Activated naive CD8-positive, alpha-beta T cell treated with anti-CD3 and anti-CD28 coated beads for 36 hours (primary cell): ENCODE data around the gene CAMTA1. TPM values are rescaled to one million over a fixed set of nuclear protein-coding genes. Genes with fewer than 3 reads are reported as not detected.

Experiments used
- DNase-seq: peaks from one replicate; pipeline ENCODE4 v3.0.0; 2021
- H3K27ac Mint-ChIP-seq: one replicate; pipeline ENCODE4 v1.8.0; 2022; ENCODE audit warnings: mild to moderate bottlenecking, moderate library complexity, mixed read lengths
- H3K27me3 Mint-ChIP-seq: one replicate; pipeline ENCODE4 v1.8.0; 2022; ENCODE audit warnings: mild to moderate bottlenecking, mixed read lengths
- H3K36me3 Mint-ChIP-seq: one replicate; pipeline ENCODE4 v1.8.0; 2021; ENCODE audit warnings: mild to moderate bottlenecking, mixed read lengths
- H3K4me1 Mint-ChIP-seq: one replicate; pipeline ENCODE4 v1.8.0; 2021; ENCODE audit warnings: mixed read lengths
- H3K4me3 Mint-ChIP-seq: one replicate; pipeline ENCODE4 v1.8.0; 2022; ENCODE audit warnings: mild to moderate bottlenecking, moderate library complexity, mixed read lengths
- H3K9me3 Mint-ChIP-seq: one replicate; pipeline ENCODE4 v1.8.0; 2022; ENCODE audit warnings: mixed read lengths
- total RNA-seq, 2 experiments: library from RNA; stranded (reverse); gene quantifications; one replicate each; pipeline ENCODE4 v1.2.3, GENCODE V29; 2021

CAMTA1 gene
- total RNA-seq, 2 experiments from 2014 or later = 70.4 to 71.4 TPM

DNA sequence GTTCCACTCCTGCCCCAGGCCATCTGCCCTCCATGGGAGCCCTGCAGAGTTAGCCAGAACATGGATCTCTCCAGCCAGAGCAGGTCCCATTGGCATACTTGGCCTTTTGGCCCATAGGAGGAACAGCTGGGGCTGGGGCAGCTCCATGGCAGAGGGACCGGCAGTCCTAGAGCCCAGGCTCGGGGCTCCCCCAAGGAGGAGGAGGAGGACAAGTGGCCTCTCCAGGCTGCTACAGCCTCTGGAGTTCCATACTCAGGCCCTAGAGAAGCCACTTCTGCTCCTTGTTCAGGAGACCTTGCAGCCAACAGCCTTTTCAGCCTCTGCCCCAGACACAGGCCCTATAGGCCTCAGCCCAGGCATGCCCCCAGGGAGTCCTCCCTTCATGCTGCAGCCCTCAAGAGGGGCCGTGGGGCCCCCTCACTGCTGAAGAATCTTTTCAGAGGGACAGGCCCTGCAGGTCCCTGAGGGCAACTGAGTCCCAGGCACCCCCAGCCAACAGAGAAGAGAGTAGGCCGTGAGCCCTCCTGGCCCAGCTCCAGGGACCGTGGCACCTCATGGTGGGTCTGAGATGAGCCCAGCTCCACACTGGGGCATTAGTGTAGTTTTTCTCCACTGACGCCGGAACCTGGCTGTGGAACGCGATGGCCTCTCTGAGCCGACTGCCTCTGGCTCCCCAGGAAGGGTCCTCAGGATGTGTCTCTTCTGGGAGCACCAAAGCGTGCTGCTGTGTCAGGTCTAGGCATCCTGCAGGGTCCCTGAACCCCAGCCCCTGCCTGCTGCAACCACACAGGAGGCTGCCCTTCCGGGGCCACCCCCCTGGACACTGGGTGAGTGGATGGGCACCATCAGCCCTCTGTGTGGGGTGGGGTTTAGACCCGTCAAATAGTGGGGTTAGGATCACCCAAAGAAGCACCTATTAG is 688.2 kb downstream of the CAMTA1 start:
- H3K9me3 Mint-ChIP-seq = no peaks in the 10 kb centered on the region
- no peaks in the 10 kb centered on the region for H3K4me1 Mint-ChIP-seq
- no peak overlapping the region for H3K27ac Mint-ChIP-seq
- DNase-seq = no peak
- H3K27me3 Mint-ChIP-seq = peaks cover 3% of the 10 kb centered on the region
- no peak overlapping the region for H3K4me3 Mint-ChIP-seq
- no peaks in the 10 kb centered on the region for H3K36me3 Mint-ChIP-seq

- no peak overlapping the region for H3K4me3 Mint-ChIP-seq
- no peak overlapping the region for H3K27ac Mint-ChIP-seq
- peaks cover 3% of the 10 kb centered on the region for H3K27me3 Mint-ChIP-seq
Measured at GRCh38 chr1:7474143-7474490, 688.9 kb downstream of the CAMTA1 start.

GRCh38 chr1:7474786-7475502 is 689.7 kb downstream of the CAMTA1 start:
- H3K27me3 Mint-ChIP-seq = no peaks in the 10 kb centered on the region
- H3K4me1 Mint-ChIP-seq = no peaks in the 10 kb centered on the region
- no peaks in the 10 kb centered on the region for H3K9me3 Mint-ChIP-seq
- H3K27ac Mint-ChIP-seq = no peak overlapping the region
- H3K4me3 Mint-ChIP-seq = no peak overlapping the region
- no peaks in the 10 kb centered on the region for H3K36me3 Mint-ChIP-seq
- no peak for DNase-seq

More at GRCh38 chr1:7474143-7474490, 688.9 kb downstream of the CAMTA1 start:
- no peaks in the 10 kb centered on the region for H3K4me1 Mint-ChIP-seq
- no peak for DNase-seq
- no peaks in the 10 kb centered on the region for H3K36me3 Mint-ChIP-seq
- H3K9me3 Mint-ChIP-seq = no peaks in the 10 kb centered on the region

GRCh38 chr1:7475691-7476090 is 690.4 kb downstream of the CAMTA1 start:
- Mint-ChIP-seq H3K36me3 (no peaks in the 10 kb centered on the region), H3K27ac (no peak overlapping the region), H3K27me3 (no peaks in the 10 kb centered on the region), H3K9me3 (no peaks in the 10 kb centered on the region), H3K4me1 (no peaks in the 10 kb centered on the region), H3K4me3 (no peak overlapping the region)
- DNase-seq = no peak

DNA sequence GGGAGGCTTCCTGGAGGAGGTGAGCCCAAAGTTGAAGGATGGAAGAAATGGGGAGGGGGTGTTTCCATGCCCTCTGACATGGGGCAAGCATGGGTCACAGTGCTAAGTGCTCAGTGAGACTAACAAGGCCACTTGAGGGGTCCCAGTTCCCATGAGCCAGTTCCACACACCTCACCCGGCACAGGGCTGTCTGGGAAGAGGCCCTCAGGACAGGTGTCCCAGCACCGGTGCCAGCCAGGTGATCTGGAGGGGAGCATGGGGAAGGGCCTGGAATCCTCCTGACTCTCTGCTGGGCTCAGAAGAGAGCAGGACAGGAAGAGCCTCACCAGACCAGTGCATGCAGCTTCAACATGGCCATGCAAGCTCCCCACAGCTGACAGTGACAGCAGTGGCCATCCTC is 691.1 kb downstream of the CAMTA1 start:
- H3K4me3 Mint-ChIP-seq = no peak overlapping the region
- DNase-seq = no peak
- no peaks in the 10 kb centered on the region for H3K4me1 Mint-ChIP-seq
- no peaks in the 10 kb centered on the region for H3K27me3 Mint-ChIP-seq
- no peak overlapping the region for H3K27ac Mint-ChIP-seq
- H3K36me3 Mint-ChIP-seq = no peaks in the 10 kb centered on the region
- no peaks in the 10 kb centered on the region for H3K9me3 Mint-ChIP-seq

GRCh38 chr1:7476861-7477547 is 691.8 kb downstream of the CAMTA1 start:
- no peaks in the 10 kb centered on the region for H3K36me3 Mint-ChIP-seq
- no peak overlapping the region for H3K27ac Mint-ChIP-seq
- no peaks in the 10 kb centered on the region for H3K4me1 Mint-ChIP-seq
- H3K9me3 Mint-ChIP-seq = no peaks in the 10 kb centered on the region
- no peak for DNase-seq
- H3K27me3 Mint-ChIP-seq = no peaks in the 10 kb centered on the region
- H3K4me3 Mint-ChIP-seq = no peak overlapping the region

DNA sequence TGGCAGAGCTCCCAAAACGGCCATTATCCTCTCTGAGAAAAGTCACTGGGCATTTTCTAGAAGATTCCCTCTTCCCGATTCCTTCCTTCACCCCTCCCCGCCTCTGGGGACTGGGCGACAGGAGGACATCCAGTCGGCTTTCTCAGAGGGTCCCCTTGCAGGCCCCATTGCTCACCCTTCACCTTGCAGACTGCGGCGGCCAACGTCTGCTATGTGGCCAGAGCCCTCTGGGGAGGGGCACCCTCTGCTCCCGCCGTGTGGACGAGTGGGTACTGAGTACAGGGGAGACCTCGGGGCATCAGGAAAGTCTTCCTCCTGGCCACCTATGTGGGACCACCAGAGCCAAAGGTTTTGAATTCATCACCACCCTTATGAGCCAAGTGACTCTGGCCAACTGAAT is 692.3 kb downstream of the CAMTA1 start:
- Mint-ChIP-seq H3K27me3 (no peaks in the 10 kb centered on the region), H3K36me3 (no peaks in the 10 kb centered on the region), H3K4me3 (no peak overlapping the region), H3K4me1 (no peaks in the 10 kb centered on the region), H3K27ac (no peak overlapping the region), H3K9me3 (no peaks in the 10 kb centered on the region)
- no peak for DNase-seq

- H3K4me3 Mint-ChIP-seq = no peak overlapping the region
- no peaks in the 10 kb centered on the region for H3K4me1 Mint-ChIP-seq
- no peaks in the 10 kb centered on the region for H3K9me3 Mint-ChIP-seq
- H3K36me3 Mint-ChIP-seq = no peaks in the 10 kb centered on the region
- no peak for DNase-seq
- no peak overlapping the region for H3K27ac Mint-ChIP-seq
- H3K27me3 Mint-ChIP-seq = no peaks in the 10 kb centered on the region
Measured at GRCh38 chr1:7478142-7478790, 693.0 kb downstream of the CAMTA1 start.

- Mint-ChIP-seq H3K36me3 (no peaks in the 10 kb centered on the region), H3K4me3 (no peak overlapping the region), H3K27me3 (no peaks in the 10 kb centered on the region), H3K9me3 (no peaks in the 10 kb centered on the region), H3K4me1 (no peaks in the 10 kb centered on the region), H3K27ac (no peak overlapping the region)
- no peak for DNase-seq
Measured at GRCh38 chr1:7478809-7479499, 693.7 kb downstream of the CAMTA1 start.

DNA sequence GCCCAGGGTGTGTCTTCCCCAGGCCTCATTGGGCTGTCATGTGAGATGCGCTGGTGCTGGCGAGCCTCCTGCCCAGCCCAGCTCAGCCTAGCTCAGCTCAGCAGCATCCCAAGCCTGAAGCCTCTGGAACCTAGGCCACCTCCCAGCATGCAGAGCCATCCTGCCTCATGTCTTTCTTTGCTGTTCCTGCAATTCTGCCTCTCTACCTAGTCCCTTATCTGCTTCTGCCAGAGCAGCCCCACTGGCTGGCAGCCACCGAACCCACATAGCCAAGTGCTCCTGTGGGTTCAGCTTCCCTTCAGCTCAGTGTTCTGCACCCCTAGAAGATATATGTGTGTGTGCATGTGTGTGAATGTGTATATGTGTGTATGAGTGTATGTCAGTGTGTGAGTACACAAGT is 694.3 kb downstream of the CAMTA1 start:
- Mint-ChIP-seq H3K36me3 (no peaks in the 10 kb centered on the region), H3K9me3 (no peaks in the 10 kb centered on the region), H3K4me1 (no peaks in the 10 kb centered on the region), H3K27me3 (no peaks in the 10 kb centered on the region), H3K27ac (no peak overlapping the region), H3K4me3 (no peak overlapping the region)
- no peak for DNase-seq

GRCh38 chr1:7481194-7481593 is 695.9 kb downstream of the CAMTA1 start:
- DNase-seq = no peak
- no peak overlapping the region for H3K27ac Mint-ChIP-seq
- no peaks in the 10 kb centered on the region for H3K9me3 Mint-ChIP-seq
- H3K4me3 Mint-ChIP-seq = no peak overlapping the region
- no peaks in the 10 kb centered on the region for H3K4me1 Mint-ChIP-seq
- H3K36me3 Mint-ChIP-seq = no peaks in the 10 kb centered on the region
- H3K27me3 Mint-ChIP-seq = no peaks in the 10 kb centered on the region

- DNase-seq = no peak
- Mint-ChIP-seq H3K27ac (no peak overlapping the region), H3K4me3 (no peak overlapping the region), H3K9me3 (no peaks in the 10 kb centered on the region), H3K4me1 (no peaks in the 10 kb centered on the region), H3K27me3 (no peaks in the 10 kb centered on the region), H3K36me3 (no peaks in the 10 kb centered on the region)
Measured at GRCh38 chr1:7482077-7482476, 696.8 kb downstream of the CAMTA1 start.

DNA sequence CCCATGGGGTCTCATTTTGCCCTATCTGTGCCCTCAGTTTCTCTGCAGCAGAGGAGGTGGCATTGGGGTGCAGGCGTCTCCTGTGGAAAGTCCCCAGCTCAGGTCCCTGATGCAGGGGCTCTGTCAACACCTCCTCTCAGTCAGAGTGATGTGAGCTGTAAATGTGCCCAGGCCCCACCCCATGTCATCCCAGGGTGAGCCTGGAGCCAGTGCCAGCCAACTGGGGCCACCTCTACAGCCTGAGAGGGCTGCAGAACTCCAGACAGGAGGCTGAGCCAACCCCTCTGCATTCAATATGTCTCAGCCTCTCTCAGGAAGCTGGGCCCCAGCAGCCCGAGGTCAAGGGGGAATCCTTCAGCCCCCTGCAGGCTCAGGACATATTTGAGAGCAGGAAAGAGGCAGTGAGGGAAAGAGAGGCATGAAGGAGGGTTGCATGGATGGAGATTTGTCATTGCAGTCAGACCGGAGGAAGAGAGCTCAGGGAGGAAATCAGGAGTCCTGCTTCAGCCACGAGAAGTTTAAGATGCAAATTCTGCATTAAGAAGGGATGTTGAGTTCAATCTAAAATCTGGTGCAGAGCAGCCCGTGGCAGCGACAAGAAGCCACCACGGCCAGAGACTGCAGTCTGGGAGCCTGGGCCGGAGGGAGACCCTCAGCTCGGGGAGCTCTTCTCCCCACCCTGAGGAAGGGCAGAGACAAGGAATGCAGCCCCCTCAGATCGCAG is 697.7 kb downstream of the CAMTA1 start:
- Mint-ChIP-seq H3K9me3 (no peaks in the 10 kb centered on the region), H3K36me3 (no peaks in the 10 kb centered on the region), H3K27ac (no peak overlapping the region), H3K4me1 (no peaks in the 10 kb centered on the region), H3K4me3 (no peak overlapping the region), H3K27me3 (no peaks in the 10 kb centered on the region)
- no peak for DNase-seq
